NCI-H146 (cell line): Measurements from ENCODE around the gene TSPAN18.
A peak's percentile ranks its signal among the peaks of the same experiment; 100 is the strongest.

Experiments
- DNase-seq: peaks from one replicate; lab custom pipeline; 2025; lab: John Stamatoyannopoulos, UW

Gene TSPAN18

DNA sequence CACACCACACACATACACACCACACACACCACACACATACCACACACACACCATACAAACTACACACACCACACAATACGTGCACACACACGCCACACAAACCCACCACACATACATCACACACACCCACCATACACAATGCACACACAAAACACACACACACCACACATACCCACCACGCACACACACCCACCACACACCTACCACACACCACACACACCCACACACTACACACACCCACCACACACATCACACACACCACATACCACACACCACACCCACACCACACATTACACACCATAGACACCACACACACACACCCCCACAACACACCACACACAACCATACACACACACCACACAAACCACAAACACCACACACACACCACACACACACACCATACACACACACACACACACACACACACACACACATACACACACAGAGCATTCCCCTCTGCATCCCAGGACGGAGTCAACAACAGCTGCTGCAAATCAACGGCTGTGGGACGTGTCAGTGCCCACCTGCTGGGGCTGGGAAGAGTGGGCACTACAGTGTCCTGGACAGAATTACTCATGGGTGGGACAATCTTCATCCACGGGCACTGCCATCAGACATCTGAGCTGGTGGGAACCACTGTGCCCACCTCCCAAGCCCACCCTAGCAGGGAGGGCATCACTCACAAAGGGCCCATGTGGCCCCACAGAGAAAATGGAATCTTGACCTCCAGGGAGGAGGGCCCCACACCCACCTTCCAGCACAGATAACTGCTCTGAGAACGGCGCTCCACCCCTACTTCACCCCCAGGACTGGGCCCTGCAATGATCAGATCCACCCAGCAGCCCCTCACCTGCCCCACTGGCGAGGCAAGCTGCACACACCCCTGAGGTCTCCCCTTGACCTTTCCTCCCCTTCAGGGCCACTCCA, 215.5 kb downstream of the TSPAN18 start:
- DNase-seq = no peak

DNA sequence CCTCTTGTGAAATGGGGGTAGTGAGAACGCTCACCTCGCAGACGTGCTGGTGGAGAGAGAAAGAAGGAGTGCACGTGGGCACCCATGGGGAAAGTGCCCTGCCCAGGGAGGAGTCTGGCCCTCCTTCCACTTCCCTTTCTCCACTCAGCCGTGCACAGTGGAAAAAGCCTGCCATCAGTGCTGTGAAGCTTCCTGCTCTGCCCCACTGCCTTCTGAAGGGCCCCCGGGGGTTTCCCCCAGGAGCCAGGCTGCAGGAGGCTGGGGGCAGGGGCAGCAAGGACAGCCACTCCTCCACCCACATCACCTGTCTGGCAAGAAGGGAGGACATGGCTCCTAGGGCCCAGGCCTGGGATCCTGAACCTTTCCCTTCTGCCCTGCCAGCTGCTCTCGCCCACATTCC, 216.4 kb downstream of the TSPAN18 start:
- DNase-seq = peak; percentile 62

DNA sequence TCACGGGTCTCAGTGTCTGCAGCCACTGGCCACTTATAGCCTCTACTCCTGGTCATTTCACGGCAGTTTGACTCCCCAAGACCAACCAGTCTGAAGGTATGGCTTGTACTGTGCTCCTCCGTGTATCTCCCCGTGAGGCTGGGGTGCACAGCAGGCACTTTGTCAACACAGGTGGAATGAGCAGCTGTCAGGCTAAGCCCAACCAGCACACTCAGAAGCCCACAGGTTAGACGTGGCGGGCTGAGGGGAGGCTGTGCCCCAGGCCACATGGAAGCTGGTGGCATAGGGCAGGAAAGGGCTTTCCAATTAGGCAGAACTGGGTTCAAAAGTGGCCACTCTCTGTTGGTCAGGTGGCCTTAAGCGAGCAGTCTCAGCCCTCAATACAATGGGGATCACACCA, 216.9 kb downstream of the TSPAN18 start:
- peak; percentile 93 for DNase-seq

DNA sequence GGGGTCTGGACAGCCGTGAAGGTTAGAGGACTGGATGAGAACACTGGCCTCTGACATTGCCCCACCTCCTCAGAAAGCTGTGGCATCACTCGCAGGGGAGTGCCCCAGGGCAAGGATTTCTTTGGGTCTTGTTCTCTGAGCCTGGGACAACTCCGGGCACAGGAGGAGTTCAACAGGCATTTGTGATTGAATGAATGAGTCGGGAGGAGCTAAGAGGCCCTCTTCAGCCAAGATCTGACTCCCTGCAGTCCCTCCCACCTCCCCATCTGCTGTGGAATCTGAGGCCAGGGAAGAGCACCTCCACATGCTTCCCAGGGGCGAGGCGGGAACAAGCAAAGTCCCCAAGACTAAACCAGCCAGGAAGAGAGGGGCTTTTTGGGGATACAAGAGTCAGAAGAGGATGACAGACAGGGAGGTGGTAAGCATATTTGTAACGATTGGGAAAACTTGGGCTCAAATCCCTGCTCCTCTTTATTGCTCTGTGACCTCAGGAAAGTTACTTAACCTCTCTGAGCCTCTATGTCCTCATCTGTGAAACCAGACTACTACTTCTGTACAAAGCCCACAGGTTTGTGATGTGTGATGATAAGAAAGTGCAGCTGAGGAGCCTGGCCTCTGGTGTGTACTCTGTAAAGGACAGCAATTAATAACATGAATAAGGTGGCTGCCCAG, 217.6 kb downstream of the TSPAN18 start:
- no peak for DNase-seq

DNA sequence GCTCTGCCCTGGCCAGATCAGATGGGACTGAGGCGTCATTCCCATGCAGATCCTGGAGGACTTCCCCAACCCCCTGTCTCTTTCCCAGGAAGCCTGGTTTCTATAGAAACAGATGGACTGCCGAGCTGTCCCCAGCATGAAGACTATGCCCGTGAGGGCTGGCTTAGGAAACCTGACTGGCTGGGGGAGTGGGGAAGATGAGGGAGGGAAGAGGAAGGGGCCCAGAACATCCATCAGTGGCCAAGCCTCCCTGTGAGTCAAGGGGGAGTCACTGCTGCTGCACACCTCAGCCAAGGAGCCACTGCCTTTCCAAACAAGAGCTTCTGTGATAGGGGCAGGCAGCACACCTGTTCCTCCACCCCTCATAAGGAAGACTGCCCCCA, 218.1 kb downstream of the TSPAN18 start:
- DNase-seq = no peak

DNA sequence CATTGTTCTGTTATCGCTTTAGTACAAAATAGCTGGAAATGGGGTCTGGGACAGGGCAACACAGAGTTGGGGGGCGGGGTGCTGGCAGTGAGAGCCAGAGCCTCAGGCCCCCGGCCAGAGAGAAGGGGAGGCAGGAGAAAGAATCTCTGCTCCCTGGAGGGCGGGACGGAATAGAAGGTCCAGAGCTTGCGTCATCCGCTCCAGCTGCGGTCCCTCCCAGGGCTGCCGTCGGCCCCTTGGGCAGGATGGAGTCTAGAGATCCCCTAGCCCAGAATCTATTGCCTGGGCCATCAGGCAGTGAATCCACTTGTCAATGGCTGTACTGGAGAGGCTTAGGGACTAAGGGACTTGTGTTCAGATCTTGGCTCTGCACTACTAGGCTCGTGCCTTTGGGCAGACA, 218.9 kb downstream of the TSPAN18 start:
- DNase-seq = no peak

DNA sequence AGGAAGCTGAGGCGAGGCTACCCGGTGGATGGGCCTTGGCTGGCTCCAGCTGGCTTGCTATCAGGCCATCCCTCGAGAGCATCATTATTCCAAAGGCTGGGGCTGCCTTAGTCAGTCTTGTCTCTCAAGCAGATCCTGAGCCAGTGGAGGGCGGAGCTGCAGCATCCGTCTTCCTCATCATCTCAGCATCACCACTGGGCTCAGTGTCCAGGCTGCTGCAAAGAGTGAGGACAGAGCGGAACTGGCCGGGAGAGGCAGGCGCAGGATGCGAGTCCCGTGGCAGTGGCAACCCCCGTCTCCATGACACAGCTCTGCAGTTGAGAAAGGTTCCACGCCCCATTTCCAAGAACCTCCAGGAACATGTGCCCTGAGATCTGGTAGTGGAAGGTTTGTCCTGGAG, 219.5 kb downstream of the TSPAN18 start:
- DNase-seq = no peak

DNA sequence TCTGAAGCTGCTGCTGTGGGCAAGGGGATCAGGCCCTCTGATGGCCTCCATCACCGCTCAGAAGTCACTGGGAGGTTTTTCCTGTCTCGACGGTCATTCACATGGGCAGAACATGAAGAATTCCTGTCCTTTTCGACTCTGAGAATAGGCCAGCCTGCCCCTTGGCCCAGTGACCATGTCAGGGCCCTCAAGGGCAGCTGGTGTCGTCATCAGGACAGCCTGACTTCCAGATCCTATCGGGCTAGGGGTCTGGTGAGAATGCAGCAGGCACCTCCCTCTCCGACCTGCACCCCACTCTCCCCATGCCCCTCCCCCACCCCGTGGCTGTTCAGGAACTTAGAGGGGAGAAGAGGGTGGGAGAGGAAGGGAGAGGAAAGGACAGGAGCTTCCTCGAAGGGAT, 220.4 kb downstream of the TSPAN18 start:
- DNase-seq = no peak

DNA sequence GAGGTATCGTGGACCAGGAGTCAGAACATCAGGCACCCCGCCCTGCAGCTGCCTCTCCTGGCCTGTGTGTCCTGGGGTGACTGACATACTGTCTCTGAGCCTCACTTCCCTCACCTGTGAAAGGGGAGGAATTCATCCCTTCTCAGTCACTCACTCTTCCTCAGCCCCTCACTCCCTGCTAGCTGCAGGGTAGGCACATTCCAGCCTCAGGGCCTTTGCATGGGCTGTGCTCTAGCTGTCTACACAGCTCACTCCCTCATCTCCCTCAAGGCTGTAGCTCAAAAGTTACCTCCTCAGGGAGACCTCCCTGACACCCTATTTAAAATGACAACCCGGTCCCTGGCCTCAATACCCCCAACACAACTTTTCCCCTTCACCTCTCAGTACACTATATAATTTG, 221.4 kb downstream of the TSPAN18 start:
- DNase-seq = no peak

DNA sequence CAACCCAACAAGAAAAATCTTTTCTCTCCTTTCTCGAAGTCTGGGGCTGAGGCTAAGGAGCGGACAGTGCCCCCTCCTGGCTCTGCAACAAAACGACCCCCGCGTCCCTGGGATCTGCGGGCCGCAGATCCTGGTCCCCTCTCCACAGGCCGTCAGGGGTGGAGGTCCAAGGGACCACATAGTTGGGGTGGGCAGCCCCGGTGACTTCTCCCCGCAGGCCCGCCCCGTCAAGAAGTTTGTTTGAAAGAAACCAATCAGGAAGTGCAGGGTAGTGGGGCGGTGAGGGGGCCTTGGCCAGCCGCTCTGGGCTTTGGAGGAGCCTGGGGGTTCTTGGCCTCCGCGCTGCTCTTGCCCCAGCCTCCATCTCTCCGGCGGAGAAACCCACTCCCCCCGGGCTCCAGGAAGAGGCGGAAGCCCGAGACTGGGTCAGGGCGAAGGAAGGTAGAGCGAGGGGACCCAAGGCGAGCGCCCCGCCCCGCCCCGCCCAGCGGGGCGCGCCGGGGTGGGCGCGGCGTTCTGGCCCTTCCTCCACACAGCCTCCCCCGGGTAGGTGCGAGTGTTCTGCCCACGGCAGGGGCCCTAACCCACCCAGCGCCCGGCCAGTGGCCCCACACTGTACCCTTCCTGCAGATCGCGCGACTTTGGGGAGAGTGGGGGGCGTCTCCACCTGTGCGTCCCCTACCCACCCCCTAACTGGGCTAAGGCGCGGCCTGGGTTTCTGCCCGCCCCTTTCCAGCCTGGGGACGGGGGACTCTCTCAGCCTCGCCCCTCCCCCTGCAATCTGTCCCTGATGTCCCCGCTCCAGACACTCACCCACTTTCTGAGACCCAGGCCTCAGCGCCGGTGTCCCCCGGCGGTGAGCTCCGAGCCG, 222.6 kb downstream of the TSPAN18 start:
- DNase-seq = peak; percentile 67

DNA sequence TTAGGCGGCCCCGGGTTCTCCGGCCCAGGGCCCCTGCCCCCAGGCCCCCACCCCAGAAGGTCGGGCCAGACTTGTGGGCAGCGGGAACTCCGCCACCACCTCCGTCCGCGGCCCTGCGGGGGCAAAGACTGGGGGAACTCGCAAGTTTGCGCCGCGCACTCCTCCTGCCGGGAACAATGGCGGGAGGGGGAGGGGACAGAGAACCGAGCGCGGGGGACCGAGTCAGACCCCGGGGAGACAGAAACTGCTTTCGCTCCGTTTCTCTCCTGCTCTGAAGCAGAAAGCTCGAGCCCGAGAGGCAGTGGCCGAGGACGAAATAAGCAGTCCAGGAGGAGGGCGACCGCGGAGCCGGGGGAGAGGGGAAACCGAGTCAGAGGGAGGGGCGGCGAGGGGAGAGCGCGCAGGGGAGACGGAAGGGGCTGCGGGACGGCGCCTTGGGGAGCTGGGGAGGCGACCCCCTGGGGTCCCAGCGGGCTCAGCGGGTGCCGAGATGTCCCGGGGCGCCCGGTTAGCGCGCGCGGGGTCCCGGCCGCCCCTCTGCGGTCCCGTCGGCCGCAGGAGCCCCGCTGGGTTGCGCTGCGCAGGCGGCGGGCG, 223.4 kb downstream of the TSPAN18 start:
- DNase-seq = peak; percentile 52

DNA sequence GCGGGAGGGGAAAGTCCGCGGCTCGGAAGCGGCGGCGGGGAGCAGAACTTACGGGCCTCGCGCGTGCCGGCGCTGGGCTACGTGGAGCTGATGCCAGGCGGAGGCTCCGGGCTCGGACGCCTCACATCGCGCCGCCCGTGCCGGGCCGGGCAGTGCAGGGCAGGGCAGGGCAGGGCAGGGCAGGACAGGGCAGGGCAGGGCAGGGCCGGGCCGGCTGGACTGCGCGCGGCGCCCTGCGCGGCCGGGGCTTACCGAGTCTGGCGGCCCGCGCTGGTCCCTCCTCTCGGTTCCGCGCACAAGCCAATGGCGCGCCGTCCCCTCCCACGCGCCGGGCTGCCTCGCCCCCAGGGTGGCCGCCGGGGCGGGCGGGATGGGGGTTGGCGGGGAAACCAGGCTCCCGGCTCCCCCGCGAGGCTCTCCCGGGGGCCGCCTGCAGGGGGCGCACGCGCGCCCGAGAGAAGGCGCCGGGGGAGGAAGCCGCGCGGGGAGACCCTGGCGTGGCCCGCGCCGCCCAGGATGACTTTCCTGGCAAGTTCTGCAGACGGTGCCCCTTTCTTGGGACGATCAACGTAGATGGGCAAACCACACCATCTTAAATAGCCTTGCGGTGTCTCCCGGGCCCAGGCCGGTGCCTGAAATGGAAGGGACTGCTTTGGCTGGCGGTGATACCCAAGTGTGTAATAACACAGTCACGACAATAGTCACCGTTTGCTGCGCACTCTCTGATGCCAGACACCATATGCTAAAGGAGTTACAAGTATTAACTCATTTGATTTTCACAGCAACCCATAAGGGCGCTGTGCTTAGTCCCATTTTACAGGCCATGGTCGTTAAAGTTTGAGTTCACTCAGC, 224.1 kb downstream of the TSPAN18 start, which contains the start of gene TP53I11:
TP53I11 (minus strand) TSS at position 259 of the 852 bp plus-strand sequence. CDS start 12,548 bp downstream, outside the sequence.
- DNase-seq = peak; percentile 77

DNA sequence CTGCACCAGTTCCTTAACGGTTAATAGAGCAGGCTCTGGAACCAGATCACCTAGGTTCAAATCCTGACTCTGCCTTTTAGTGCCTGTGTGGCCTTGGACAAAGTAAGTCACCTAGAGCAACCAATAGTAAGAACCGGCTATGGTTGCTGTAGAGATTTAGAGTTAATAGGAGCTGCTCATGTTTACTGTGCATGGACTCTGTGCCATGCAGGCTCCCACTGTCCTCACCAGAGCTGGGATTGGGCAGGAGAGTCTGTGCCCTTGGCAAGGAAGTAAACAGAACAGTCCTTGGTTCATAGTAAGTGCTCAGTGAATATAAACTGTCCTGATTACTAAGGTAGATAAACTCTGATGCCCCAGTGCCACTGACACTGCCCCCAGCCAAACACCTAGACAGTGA, 225.3 kb downstream of the TSPAN18 start:
- no peak for DNase-seq

DNA sequence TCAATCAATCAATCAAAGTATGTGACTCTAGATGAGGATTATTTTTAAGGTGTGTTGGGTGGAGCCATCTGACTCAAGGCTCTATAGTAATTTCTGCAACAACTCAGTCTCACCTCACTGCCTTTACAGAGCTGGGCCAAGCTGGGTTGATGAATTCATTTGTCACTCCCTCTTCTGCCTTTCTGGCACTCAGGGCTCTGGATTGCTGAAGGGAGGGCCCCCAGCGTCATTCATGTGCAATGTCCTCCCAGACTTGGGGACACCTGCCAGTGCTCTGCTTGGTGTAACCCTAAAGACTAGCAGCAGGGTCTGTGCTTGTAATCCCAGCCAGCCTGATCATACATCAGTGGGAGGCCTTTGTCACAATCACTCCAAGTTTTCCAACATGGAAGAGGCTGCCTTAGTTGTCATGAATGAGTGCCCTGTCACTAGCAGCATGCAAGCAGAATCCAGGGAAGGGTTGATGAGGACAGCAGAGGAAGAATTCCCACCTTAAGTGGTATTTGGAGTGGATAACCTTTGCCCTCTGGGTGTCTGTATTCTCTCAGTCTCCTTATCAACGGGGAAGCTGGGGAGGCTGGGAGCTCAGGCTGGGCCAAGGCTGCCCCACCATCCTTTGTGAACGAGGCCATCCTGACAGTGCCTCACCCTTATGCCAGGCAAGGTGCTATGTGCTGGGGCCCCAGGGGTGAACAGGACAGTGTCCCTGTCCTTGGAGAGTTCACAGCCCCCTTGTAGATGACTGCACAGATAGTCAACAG, 225.9 kb downstream of the TSPAN18 start:
- no peak for DNase-seq

DNA sequence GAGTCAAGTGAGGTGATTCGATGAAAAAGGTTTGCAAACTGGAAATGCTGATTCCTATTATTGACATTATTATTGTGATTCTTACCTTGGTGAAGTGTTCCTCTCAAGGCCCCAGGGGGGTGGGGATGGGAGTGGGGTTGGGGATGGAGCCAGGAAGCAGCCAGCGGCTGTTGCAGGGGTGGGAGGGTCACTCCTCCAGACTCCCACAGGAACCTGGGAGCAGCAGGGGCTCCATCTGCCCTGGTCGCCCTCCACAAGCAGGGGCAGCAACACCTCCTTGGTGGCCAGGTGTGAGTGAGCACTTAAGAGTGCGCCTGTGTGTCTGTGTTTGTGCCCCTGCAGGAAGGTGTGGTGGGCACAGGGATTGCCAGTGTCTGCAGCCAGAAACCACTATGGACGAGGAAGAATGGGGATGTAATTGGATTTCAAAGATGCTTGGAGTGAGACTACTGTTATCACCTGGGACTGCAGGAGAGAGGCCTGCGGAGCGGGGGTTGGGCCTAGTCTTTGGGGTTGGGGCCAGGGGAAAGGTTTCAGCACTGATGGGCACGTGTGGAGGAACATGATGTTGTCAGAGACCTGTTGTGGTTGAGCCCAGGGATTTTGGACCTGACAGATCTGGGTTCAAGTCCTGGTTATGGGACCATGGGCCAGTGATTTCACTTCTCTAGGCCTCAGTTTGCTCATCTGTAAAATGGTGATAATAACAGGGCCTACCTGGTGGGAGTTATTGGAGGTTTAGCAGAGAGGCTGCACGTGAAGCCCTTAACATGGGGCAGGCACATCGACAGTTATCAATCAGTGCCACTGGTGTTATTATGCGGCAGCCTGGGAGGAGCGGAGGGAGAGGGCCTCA, 227.5 kb downstream of the TSPAN18 start:
- DNase-seq = no peak

DNA sequence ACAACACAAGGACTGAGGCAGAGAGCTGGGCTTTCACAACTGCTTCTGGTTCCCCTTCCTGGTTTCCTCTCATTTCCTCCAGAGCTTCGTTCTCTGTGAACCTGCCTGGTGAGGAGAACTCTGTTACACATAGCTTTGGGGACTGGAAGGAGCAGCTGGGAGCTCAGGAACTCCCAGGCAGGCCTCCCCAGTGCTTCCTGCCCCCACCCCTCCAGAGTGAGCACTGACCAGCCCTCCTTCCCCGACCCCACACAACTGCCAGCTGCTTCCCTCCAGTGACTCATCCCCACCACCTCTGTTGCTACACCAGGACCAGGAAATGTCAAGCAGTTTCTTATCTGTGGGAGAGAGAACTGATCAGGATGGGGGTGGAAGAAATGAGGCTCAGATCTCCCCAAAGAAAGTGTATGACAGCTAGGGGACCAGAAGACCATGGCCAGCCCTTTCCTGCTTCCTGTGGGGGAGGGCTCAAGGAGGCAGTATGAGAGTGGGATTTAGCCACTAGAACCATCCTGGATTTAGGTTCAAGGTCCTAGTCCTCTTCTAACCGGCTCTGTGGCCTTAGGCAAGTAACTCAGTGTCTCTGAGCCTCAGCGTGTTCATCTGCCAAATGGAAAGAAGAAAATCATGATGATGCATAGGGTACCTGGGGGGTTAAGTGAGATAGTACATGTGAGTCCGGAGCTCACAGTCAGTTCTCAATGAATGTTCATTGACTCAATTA, 228.4 kb downstream of the TSPAN18 start:
- DNase-seq = peak; percentile 31

DNA sequence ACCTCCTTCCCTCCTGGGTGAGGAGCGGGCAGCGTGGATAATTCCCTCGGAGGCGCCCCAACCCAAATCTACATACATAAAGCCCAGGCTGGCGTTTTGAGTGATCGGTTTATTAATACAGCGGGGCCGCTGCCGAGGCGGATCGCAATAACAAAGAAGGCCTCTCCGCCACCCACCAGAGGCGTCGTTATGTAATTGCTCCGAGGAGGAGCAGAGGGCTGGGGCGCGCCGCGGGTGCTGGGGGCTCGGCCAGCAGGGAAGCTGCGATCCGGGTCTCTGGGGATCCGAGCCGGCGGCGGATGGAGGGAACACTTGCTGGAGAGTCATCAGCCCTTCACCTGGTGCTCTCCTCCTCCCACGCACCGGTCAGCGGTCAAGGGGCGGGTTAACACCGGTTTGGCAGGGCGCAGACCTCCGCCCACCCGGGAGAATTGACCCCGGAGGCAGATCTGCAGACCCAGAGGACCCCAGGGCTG, 230.3 kb downstream of the TSPAN18 start:
- peak; percentile 70 for DNase-seq
